Measurements from ENCODE around the gene TMUB2.
A peak's percentile ranks its signal among the peaks of the same experiment; 100 is the strongest.

Gene TMUB2

GRCh38 chr17:44198721-44199552 lies 12.2 kb downstream of the TMUB2 start:
- DNase-seq (ENCODE audit: low read depth): peak; percentile 42
- peak overlapping the region; percentile 82 for H3K4me3 ChIP-seq (ENCODE audit: low read length)

GRCh38 chr17:44199553-44200477 lies 13.0 kb downstream of the TMUB2 start, which contains the start of gene ATXN7L3:
ATXN7L3 (minus strand) TSS chr17:44199884; CDS start chr17:44198070, 1,814 bp downstream.
- peak; percentile 98 for DNase-seq (ENCODE audit: low read depth)
- peak within 1 kb of the TSS; percentile 82 for H3K4me3 ChIP-seq (ENCODE audit: low read length)
- no peak for TF ChIP-seq CTCF (conservative IDR thresholded peaks at IDR 0.05; ENCODE audit: low read length)

More at GRCh38 chr17:44198721-44199552, 12.2 kb downstream of the TMUB2 start:
- TF ChIP-seq CTCF (conservative IDR thresholded peaks at IDR 0.05; ENCODE audit: low read length): no peak

DNA sequence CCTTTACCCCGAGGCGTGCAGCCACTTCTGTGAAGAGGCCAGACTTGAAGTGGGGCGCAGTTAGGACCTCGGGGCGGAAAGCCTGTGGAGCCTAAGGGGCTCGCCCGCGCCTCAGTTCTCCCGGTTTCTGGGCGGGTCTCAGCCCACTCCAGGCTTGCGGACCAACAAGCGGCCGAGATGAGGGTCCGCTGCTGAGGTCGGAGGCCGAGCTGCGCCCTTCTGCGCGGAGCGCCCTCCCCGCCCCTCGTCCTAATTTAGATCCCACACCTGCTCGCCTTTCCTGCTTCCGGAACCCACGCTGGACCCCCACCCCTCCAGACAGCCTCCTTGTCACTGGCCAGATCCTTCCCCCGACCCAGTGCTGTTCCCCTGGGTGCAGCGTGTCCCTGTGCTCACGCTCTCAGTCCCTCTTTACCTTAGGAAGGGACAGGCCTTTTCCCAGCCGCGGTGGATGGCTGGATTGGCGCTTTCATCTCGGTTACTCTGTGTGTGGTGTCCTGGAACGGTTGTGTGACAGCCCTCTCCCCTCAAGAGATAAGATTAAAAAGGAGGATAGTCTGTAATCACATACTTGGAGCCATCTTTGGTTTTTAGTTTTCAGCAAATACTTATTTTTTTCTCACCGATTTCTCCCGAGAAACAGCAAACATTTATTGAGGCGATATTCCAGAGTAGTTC lies 13.8 kb downstream of the TMUB2 start:
- peak overlapping the region; percentile 76 for H3K4me3 ChIP-seq (ENCODE audit: low read length)
- no peak for TF ChIP-seq CTCF (conservative IDR thresholded peaks at IDR 0.05; ENCODE audit: low read length)
- DNase-seq (ENCODE audit: low read depth): no peak

DNA sequence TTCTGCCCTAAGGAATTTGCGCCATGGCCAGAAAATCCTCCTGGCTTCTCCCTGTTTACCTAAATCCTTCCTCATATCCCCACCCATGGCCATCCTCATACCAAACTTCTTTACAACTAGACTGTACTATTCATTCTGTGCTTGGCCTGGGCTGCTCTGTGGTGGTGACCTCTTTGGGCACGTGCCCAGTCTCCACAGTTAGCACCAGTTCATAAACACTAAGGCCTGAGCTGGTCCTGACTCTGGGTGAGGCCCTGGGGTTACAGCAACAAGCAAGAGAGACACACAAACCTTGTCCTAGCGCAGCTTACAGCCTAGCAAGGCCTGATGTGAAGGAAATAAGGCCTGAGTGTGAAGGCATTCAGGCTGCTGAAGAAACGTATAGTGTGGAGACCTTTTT lies 16.0 kb downstream of the TMUB2 start:
- no peak overlapping the region for H3K4me3 ChIP-seq (ENCODE audit: low read length)
- no peak for TF ChIP-seq CTCF (conservative IDR thresholded peaks at IDR 0.05; ENCODE audit: low read length)
- DNase-seq (ENCODE audit: low read depth): no peak

GRCh38 chr17:44203731-44204440 lies 17.1 kb downstream of the TMUB2 start:
- DNase-seq (ENCODE audit: low read depth): peak; percentile 49
- no peak overlapping the region for H3K4me3 ChIP-seq (ENCODE audit: low read length)
- peak; percentile 81 for TF ChIP-seq CTCF (conservative IDR thresholded peaks at IDR 0.05; ENCODE audit: low read length)

GRCh38 chr17:44204441-44204882 lies 17.7 kb downstream of the TMUB2 start:
- DNase-seq (ENCODE audit: low read depth): peak; percentile 43
- TF ChIP-seq CTCF (conservative IDR thresholded peaks at IDR 0.05; ENCODE audit: low read length): no peak
- H3K4me3 ChIP-seq (ENCODE audit: low read length): no peak overlapping the region

Measured in AG10803 (cell line).